Activated naive CD4-positive, alpha-beta T cell treated with anti-CD3 and anti-CD28 coated beads, Interleukin-2, amount 10 ng/mL, durations not matched to agents 7 days and 5 days (primary cell): ENCODE measurements around the gene HTR1A.

ENCODE experiments used
- CTCF ChIA-PET: fragments of 350-600 bp; sonication (Branson Sonifier 250); formaldehyde crosslinking; loops from one replicate; lab custom pipeline; 2021; ENCODE audit warnings: antibody characterized with exemption; lab: Charles Lee
- DNase-seq: peaks from one replicate; pipeline ENCODE4 v3.0.0-alpha.2; 2020
- H3K27ac Mint-ChIP-seq: one replicate; pipeline ENCODE4 v1.8.0; 2021; ENCODE audit warnings: mild to moderate bottlenecking, moderate library complexity, mixed read lengths
- H3K27me3 Mint-ChIP-seq: one replicate; pipeline ENCODE4 v1.8.0; 2021; ENCODE audit warnings: mild to moderate bottlenecking, mixed read lengths
- H3K36me3 Mint-ChIP-seq: one replicate; pipeline ENCODE4 v1.8.0; 2021; ENCODE audit warnings: mixed read lengths
- H3K4me1 Mint-ChIP-seq: one replicate; pipeline ENCODE4 v1.8.0; 2021; ENCODE audit warnings: mixed read lengths
- H3K4me3 Mint-ChIP-seq: one replicate; pipeline ENCODE4 v1.8.0; 2021; ENCODE audit warnings: mild to moderate bottlenecking, moderate library complexity, mixed read lengths
- H3K9me3 Mint-ChIP-seq: one replicate; pipeline ENCODE4 v1.8.0; 2021; ENCODE audit warnings: mixed read lengths

The HTR1A gene

DNA sequence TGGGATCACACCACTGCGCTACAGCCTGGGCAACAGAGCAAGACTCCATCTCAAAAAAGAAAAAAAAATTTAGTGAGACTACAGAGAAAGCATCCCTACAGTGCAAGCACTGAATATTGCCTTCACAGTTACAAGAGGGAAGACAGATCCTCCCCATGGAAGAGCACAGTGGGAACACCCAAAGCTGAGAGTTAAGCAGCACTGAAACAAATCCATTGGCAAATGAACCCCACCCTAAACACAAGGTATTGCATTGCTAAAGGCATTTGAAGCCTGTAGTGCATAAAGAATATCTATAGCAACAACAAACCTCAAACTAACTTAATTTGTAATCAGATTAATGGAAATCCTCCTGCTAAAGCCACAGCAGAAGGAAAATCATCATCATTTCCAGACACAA, 27.1 kb downstream of the HTR1A start:
- H3K36me3 Mint-ChIP-seq = no peaks in the 10 kb centered on the region
- CTCF ChIA-PET = no interaction called here
- DNase-seq = no peak
- H3K4me3 Mint-ChIP-seq = no peak overlapping the region
- no peaks in the 10 kb centered on the region for H3K9me3 Mint-ChIP-seq
- no peaks in the 10 kb centered on the region for H3K4me1 Mint-ChIP-seq
- H3K27ac Mint-ChIP-seq = no peak overlapping the region
- H3K27me3 Mint-ChIP-seq = no peaks in the 10 kb centered on the region

DNA sequence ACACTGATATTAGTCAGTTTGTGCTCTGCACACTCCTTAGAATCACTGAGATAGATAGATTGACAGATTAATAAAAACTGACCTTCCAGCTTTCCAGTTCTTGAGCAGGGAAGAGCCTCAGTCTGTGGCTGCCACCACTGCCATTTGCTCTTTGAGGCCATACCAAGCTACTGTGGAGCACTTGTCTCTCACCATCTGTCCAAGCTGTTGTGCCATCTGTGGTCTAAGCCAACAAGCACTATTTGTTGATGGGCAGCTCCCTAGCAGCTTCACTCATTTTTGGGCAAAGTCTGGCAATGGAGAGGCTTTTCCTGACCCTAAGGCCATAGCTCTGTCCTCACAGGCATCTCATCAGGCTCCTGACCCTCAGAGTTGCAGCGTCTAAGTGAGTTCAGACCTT, 30.4 kb downstream of the HTR1A start:
- CTCF ChIA-PET = no interaction called here
- Mint-ChIP-seq H3K27me3 (no peaks in the 10 kb centered on the region), H3K27ac (no peak overlapping the region), H3K36me3 (no peaks in the 10 kb centered on the region), H3K4me3 (no peak overlapping the region), H3K4me1 (no peaks in the 10 kb centered on the region), H3K9me3 (peaks cover 3% of the 10 kb centered on the region)
- DNase-seq = no peak

DNA sequence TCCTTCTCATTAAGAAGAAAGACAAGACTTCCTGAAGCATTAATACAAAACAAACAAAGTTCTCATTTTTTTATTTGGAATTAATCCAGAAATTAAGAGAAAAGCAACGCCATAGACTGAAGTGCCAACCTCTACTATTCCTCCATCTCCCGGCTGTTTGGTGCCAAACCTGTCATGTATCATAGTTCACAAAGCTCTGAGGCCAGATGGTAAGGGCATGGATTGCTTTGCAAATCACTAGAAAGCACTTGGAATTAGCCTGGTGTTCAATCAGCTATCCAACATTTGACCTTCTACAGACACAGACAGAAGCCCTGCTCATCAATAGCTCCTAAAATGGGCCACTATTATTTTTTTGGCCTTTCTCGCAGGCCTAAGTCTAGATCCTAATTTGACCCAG, 33.8 kb downstream of the HTR1A start:
- no peaks in the 10 kb centered on the region for H3K4me1 Mint-ChIP-seq
- H3K27me3 Mint-ChIP-seq = no peaks in the 10 kb centered on the region
- no peak overlapping the region for H3K27ac Mint-ChIP-seq
- CTCF ChIA-PET = no interaction called here
- H3K9me3 Mint-ChIP-seq = peaks cover 5% of the 10 kb centered on the region
- H3K4me3 Mint-ChIP-seq = no peak overlapping the region
- no peaks in the 10 kb centered on the region for H3K36me3 Mint-ChIP-seq
- no peak for DNase-seq

DNA sequence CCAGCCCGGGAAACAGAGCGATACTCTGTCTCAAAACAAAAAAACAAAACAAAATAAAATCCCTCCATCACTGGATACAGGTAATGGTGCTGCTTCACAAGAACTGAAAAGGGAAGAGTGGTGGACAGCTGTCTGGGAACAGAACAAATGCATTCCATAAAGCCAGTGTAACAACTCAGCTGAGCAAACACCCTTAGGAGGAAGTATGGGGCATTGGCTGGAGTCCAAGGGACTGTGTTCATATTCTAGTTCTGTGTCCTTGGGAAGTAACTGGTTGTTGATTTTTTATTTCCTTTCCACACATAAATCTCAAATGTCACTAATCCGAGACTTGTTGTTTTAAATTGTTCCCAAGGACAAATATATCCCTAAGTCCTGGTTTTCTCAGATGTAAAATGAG, 38.3 kb downstream of the HTR1A start:
- Mint-ChIP-seq H3K4me1 (no peaks in the 10 kb centered on the region), H3K27ac (no peak overlapping the region), H3K27me3 (no peaks in the 10 kb centered on the region), H3K36me3 (no peaks in the 10 kb centered on the region), H3K9me3 (peaks cover 2% of the 10 kb centered on the region), H3K4me3 (no peak overlapping the region)
- CTCF ChIA-PET = no interaction called here
- no peak for DNase-seq

DNA sequence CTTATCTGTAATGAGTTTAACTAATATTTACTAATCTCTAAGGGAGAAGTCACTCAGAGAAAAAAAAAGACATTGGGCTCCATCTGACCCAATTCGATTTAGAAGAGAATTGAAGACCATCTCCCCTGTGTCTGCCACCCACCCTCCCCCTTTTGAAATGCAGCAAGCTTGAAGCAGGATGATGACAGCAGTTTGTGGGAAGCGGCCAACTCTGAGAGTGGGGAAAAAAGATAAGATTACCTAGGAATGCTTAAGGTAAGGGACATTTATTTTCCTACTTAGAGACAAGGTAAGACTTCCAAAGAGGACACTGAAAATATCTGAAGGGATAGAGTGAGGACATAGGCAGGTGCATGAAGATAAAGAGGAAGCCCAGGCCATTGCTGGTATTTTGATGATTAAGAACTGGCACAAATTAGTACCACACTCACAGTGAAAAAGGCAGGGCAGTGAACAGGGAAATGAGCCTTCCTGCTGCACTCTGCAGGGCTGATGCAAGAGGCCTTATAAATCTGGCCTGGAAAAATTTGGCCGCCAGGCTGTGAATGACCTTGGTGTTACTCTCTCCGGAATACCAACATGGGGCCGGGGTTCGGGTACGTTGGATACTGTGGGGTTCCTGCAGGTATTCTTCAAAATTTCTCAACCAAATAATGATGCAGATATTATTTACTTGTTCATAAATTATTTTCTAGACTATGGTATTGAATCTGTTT, 42.3 kb downstream of the HTR1A start:
- no peak overlapping the region for H3K27ac Mint-ChIP-seq
- no peaks in the 10 kb centered on the region for H3K36me3 Mint-ChIP-seq
- no peaks in the 10 kb centered on the region for H3K27me3 Mint-ChIP-seq
- CTCF ChIA-PET = no interaction called here
- peaks cover 4% of the 10 kb centered on the region for H3K9me3 Mint-ChIP-seq
- no peaks in the 10 kb centered on the region for H3K4me1 Mint-ChIP-seq
- no peak overlapping the region for H3K4me3 Mint-ChIP-seq
- DNase-seq = no peak

DNA sequence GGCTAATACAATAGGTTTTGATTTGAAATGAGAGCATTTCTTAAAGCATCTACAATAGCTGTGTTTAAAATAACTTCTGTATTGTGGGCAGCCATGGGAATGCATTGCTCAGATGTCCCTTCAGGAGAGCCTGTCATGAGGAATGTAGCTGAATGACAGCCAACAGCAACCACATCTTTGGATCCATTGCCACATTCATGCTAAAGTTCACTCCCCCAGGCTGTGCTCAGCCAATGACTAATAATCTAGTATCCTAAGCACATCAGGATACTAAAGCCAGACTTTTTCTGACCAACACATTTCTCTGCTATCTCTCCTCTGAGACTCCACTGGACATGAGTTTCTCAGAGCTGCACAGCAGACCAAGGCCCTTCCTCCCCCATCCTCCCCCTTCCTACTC, 45.5 kb downstream of the HTR1A start:
- no peak overlapping the region for H3K4me3 Mint-ChIP-seq
- H3K9me3 Mint-ChIP-seq = peaks cover 4% of the 10 kb centered on the region
- H3K36me3 Mint-ChIP-seq = no peaks in the 10 kb centered on the region
- no peak overlapping the region for H3K27ac Mint-ChIP-seq
- H3K4me1 Mint-ChIP-seq = no peaks in the 10 kb centered on the region
- H3K27me3 Mint-ChIP-seq = no peaks in the 10 kb centered on the region
- CTCF ChIA-PET = no interaction called here
- DNase-seq = no peak

DNA sequence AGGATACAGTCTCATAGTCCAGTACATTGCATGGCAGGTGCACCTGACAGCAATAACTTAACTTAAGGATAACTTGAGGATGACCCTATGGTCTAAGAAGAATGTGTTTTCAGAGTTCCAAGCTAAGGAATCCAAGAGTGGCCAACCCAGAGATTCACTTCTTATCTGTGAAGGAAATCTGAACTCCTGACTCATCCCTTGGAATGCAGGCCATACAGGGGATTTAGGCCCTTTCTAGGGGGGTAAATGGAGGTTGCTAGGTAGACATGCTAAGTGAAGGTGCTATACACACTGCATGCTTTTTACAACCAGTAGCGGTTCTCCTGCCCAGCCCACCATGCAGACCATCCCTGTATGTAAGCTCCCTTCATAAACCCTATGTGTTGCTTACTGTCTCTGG, 50.4 kb downstream of the HTR1A start:
- H3K4me3 Mint-ChIP-seq = no peak overlapping the region
- peaks cover 2% of the 10 kb centered on the region for H3K9me3 Mint-ChIP-seq
- DNase-seq = no peak
- CTCF ChIA-PET = no interaction called here
- H3K27ac Mint-ChIP-seq = no peak overlapping the region
- no peaks in the 10 kb centered on the region for H3K36me3 Mint-ChIP-seq
- no peaks in the 10 kb centered on the region for H3K4me1 Mint-ChIP-seq
- H3K27me3 Mint-ChIP-seq = no peaks in the 10 kb centered on the region
